Right forelimb (tissue), 1 donor: ENCODE data around the gene WWP2.
"Not testable (repeated sequence)": the region's sequence is repeated elsewhere in the genome, so short reads cannot be mapped to it uniquely, and the experiment has no call there.

Source experiments
- DNase-seq: peaks from one replicate; pipeline ENCODE4 v3.0.0-alpha.2; 2018

Gene WWP2

GRCh38 chr16:69761983-69762813 is at the start of gene WWP2:
Gene WWP2 (plus strand): TSS chr16:69762332. CDS start chr16:69787011, 24,679 bp downstream.
- DNase-seq, result peak; percentile 88

- no peak for DNase-seq
Observed at GRCh38 chr16:69712914-69713581, 49.1 kb upstream of the WWP2 start.

- DNase-seq, result no peak
Observed at GRCh38 chr16:69717066-69717465, 45.1 kb upstream of the WWP2 start.

- no peak for DNase-seq
Observed at GRCh38 chr16:69718111-69718764, 43.9 kb upstream of the WWP2 start.

- no peak for DNase-seq
Observed at GRCh38 chr16:69720822-69721430, 41.2 kb upstream of the WWP2 start.

- no peak for DNase-seq
Observed at GRCh38 chr16:69721441-69721957, 40.6 kb upstream of the WWP2 start.

- no peak for DNase-seq
Observed at GRCh38 chr16:69724414-69724873, 37.7 kb upstream of the WWP2 start.

- no peak for DNase-seq
Observed at GRCh38 chr16:69724981-69725479, 37.1 kb upstream of the WWP2 start.

- DNase-seq, result no peak
Observed at GRCh38 chr16:69725480-69726312, 36.4 kb upstream of the WWP2 start.

- DNase-seq, result peak; percentile 90
Observed at GRCh38 chr16:69726313-69727060, 35.6 kb upstream of the WWP2 start, which contains the start of gene NQO1. Gene NQO1 (minus strand): TSS chr16:69726560. CDS start chr16:69726439, 121 bp downstream.

GRCh38 chr16:69727916-69728270 is 34.2 kb upstream of the WWP2 start:
- DNase-seq, result no peak

GRCh38 chr16:69729030-69729429 is 33.1 kb upstream of the WWP2 start:
- DNase-seq, result not testable (repeated sequence)

- not testable (repeated sequence) for DNase-seq
Observed at GRCh38 chr16:69731280-69731679, 30.9 kb upstream of the WWP2 start.

GRCh38 chr16:69732101-69732500 is 30.0 kb upstream of the WWP2 start:
- DNase-seq, result no peak

GRCh38 chr16:69741519-69741918 is 20.6 kb upstream of the WWP2 start:
- DNase-seq, result no peak

- DNase-seq, result no peak
Observed at GRCh38 chr16:69741951-69742904, 19.9 kb upstream of the WWP2 start.

GRCh38 chr16:69744363-69745231 is 17.5 kb upstream of the WWP2 start:
- DNase-seq, result no peak

GRCh38 chr16:69745232-69745612 is 16.9 kb upstream of the WWP2 start:
- no peak for DNase-seq

GRCh38 chr16:69745959-69746358 is 16.2 kb upstream of the WWP2 start:
- no peak for DNase-seq
